Measurements from ENCODE around the gene DLEC1.

DNA sequence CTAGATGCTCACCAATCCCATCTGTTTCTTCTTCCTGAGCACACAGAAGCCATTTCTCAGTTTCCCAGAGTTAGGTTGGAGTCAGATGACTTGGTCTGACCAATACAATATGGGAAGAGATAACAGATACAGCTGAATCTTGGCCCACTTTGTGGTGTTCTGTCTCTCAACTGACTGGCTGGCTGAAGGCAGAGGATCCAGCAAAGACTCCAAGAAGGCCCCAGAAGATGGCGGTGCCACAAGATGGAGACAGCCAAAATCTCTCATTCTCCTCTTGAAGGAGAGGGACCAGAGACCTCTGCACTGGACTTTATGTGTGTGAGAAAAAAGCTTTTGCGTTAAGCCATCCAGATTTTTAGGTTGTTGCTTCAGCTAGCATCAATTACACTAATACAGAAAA is 118.1 kb downstream of the DLEC1 start:
- TF ChIP-seq SMC3 (IDR thresholded peaks at IDR 0.05; ENCODE audit: low read depth, low read length) (no peak), CTCF (conservative IDR thresholded peaks at IDR 0.05; ENCODE audit: low read depth, low read length) (no peak), USF2 (IDR thresholded peaks at IDR 0.05; ENCODE audit: low read depth, low read length) (no peak), CEBPB (IDR thresholded peaks at IDR 0.05; ENCODE audit: low read depth, low read length) (no peak), POLR2A (IDR thresholded peaks at IDR 0.05; ENCODE audit: low read depth, low read length) (no peak), FOS (IDR thresholded peaks at IDR 0.05; ENCODE audit: low read depth, low read length) (no peak), RFX5 (IDR thresholded peaks at IDR 0.05; ENCODE audit: low read depth, low read length) (no peak), CHD1 (IDR thresholded peaks at IDR 0.05; ENCODE audit: low read depth, low read length) (no peak), RCOR1 (IDR thresholded peaks at IDR 0.05; ENCODE audit: insufficient replicate concordance, low read length) (no peak), RAD21 (IDR thresholded peaks at IDR 0.05; ENCODE audit: low read length) (no peak)
